NCI-H524 treated with DMSO at 0.1 percent for 48 hours (cell line): ENCODE measurements around the gene IRAK1.

Experiments used
- DNase-seq: peaks from one replicate; lab custom pipeline; 2025; lab: John Stamatoyannopoulos, UW

The IRAK1 gene

GRCh38 chrX:154040307-154040756 is 20.6 kb upstream of the IRAK1 start:
- DNase-seq = no peak

- no peak for DNase-seq
These were observed 19.9 kb upstream of the IRAK1 start for GRCh38 chrX:154039577-154039976.

- no peak for DNase-seq
These were observed 19.0 kb upstream of the IRAK1 start for GRCh38 chrX:154038656-154039055.

GRCh38 chrX:154037754-154038153 is 18.1 kb upstream of the IRAK1 start:
- DNase-seq = no peak

- DNase-seq = no peak
These were observed 16.8 kb upstream of the IRAK1 start for GRCh38 chrX:154036513-154036912.

GRCh38 chrX:154033848-154034247 is 14.1 kb upstream of the IRAK1 start:
- no peak for DNase-seq

GRCh38 chrX:154032653-154033052 is 13.0 kb upstream of the IRAK1 start:
- no peak for DNase-seq

- no peak for DNase-seq
These were observed 12.5 kb upstream of the IRAK1 start for GRCh38 chrX:154032160-154032559.

GRCh38 chrX:154030715-154031305 is 11.1 kb upstream of the IRAK1 start:
- no peak for DNase-seq

GRCh38 chrX:154030266-154030665 is 10.6 kb upstream of the IRAK1 start:
- DNase-seq = no peak

- no peak for DNase-seq
These were observed 9.7 kb upstream of the IRAK1 start for GRCh38 chrX:154029439-154029838.

GRCh38 chrX:154028502-154029184 is 8.9 kb upstream of the IRAK1 start:
- no peak for DNase-seq

GRCh38 chrX:154027986-154028385 is 8.3 kb upstream of the IRAK1 start:
- no peak for DNase-seq

GRCh38 chrX:154027022-154027402 is 7.3 kb upstream of the IRAK1 start:
- DNase-seq = no peak

GRCh38 chrX:154026136-154027021 is 6.7 kb upstream of the IRAK1 start:
- DNase-seq = no peak

GRCh38 chrX:154025230-154025629 is 5.5 kb upstream of the IRAK1 start:
- no peak for DNase-seq

- no peak for DNase-seq
These were observed 4.6 kb upstream of the IRAK1 start for GRCh38 chrX:154024271-154024670.

- no peak for DNase-seq
These were observed 3.7 kb upstream of the IRAK1 start for GRCh38 chrX:154023276-154024000.

GRCh38 chrX:154022108-154022507 is 2.4 kb upstream of the IRAK1 start:
- no peak for DNase-seq

- DNase-seq = no peak
These were observed 1.5 kb upstream of the IRAK1 start for GRCh38 chrX:154021131-154021611.

- no peak for DNase-seq
These were observed 924 bp upstream of the IRAK1 start for GRCh38 chrX:154020536-154021115.
